Bronchial epithelial cell (primary cell): ENCODE results near the gene UVRAG. TPM values are rescaled to one million over a fixed set of nuclear protein-coding genes. Genes with fewer than 3 reads are reported as not detected.

Source experiments
- DNase-seq: peaks from one replicate; pipeline ENCODE4 v3.0.0-alpha.2; 2010; ENCODE audit warnings: low read depth
- FAIRE-seq: peaks from 2 replicates; lab custom pipeline; 2011; peaks lifted over from hg19 to GRCh38; lab: Jason Lieb, UNC
- H3K27me3 ChIP-seq: 2 replicates; pipeline ENCODE4 v1.5.1; 2011; ENCODE audit warnings: low read length; ENCODE audit not compliant: control insufficient read depth, insufficient read depth
- H3K36me3 ChIP-seq: 2 replicates; pipeline ENCODE4 v1.5.1; 2011; ENCODE audit warnings: low read length; ENCODE audit not compliant: control insufficient read depth, insufficient read depth
- H3K4me3 ChIP-seq: 2 replicates; pipeline ENCODE4 v1.5.1; 2011; ENCODE audit warnings: mild to moderate bottlenecking, low read depth, low read length, control low read depth
- CTCF ChIP-seq: IDR thresholded peaks from 2 replicates; pipeline ENCODE4 v1.5.1; 2011; ENCODE audit warnings: mild to moderate bottlenecking, moderate library complexity, low read length, control low read depth, inconsistent platforms; ENCODE audit not compliant: insufficient read depth, severe bottlenecking
- total RNA-seq: library from RNA; depleted of rRNA; stranded (reverse); fragments of >200 nt; gene quantifications from 2 replicates; pipeline ENCODE4 v1.2.1, GENCODE V29; 2014

Gene UVRAG
- total RNA-seq, 1 donor from 2014 or later: 11.1 TPM

- FAIRE-seq (no peak), DNase-seq (no peak)
- TF ChIP-seq CTCF: no peak
- Histone ChIP-seq H3K27me3 (no peaks in the 10 kb centered on the region), H3K4me3 (no peak overlapping the region), H3K36me3 (no peaks in the 10 kb centered on the region)
These were observed 2.4 kb upstream of the UVRAG start for GRCh38 chr11:75812542-75813040.

- no peak overlapping the region for H3K4me3 ChIP-seq
- no peaks in the 10 kb centered on the region for H3K27me3 ChIP-seq
- TF ChIP-seq CTCF: no peak
- DNase-seq (no peak), FAIRE-seq (no peak)
- no peaks in the 10 kb centered on the region for H3K36me3 ChIP-seq
These were observed 1.9 kb upstream of the UVRAG start for GRCh38 chr11:75813124-75813523.

GRCh38 chr11:75813622-75814039 lies 1.4 kb upstream of the UVRAG start:
- peak; percentile 67 for DNase-seq
- FAIRE-seq: no peak
- no peak for TF ChIP-seq CTCF
- no peaks in the 10 kb centered on the region for H3K27me3 ChIP-seq
- H3K36me3 ChIP-seq: no peaks in the 10 kb centered on the region
- H3K4me3 ChIP-seq: no peak overlapping the region

- Histone ChIP-seq H3K36me3 (no peaks in the 10 kb centered on the region), H3K27me3 (no peaks in the 10 kb centered on the region), H3K4me3 (peak overlapping the region; percentile 79)
- DNase-seq: peak; percentile 77
- FAIRE-seq: no peak
- TF ChIP-seq CTCF: no peak
These were observed 690 bp upstream of the UVRAG start for GRCh38 chr11:75814363-75814676.

- Histone ChIP-seq H3K4me3 (peak overlapping the region; percentile 79), H3K27me3 (no peaks in the 10 kb centered on the region), H3K36me3 (no peaks in the 10 kb centered on the region)
- FAIRE-seq (no peak), DNase-seq (no peak)
- TF ChIP-seq CTCF: no peak
These were observed 547 bp downstream of the UVRAG start for GRCh38 chr11:75815345-75816168.
